Stimulated activated CD4-positive, alpha-beta T cell treated with anti-CD3 and anti-CD28 coated beads, Interleukin-1b, Interleukin-23, amount 100 ng/mL, for 48 hours (primary cell): ENCODE results near the gene LIN7B.

Experiments
- DNase-seq: peaks from one replicate; pipeline ENCODE4 v3.0.0-alpha.2; 2020

Gene LIN7B

GRCh38 chr19:49097453-49098288, 16.5 kb upstream of the LIN7B start:
- DNase-seq: peak; percentile 75

GRCh38 chr19:49098795-49099194, 15.4 kb upstream of the LIN7B start:
- DNase-seq: no peak

- no peak for DNase-seq
Observed at GRCh38 chr19:49101160-49101559, 13.0 kb upstream of the LIN7B start.

DNA sequence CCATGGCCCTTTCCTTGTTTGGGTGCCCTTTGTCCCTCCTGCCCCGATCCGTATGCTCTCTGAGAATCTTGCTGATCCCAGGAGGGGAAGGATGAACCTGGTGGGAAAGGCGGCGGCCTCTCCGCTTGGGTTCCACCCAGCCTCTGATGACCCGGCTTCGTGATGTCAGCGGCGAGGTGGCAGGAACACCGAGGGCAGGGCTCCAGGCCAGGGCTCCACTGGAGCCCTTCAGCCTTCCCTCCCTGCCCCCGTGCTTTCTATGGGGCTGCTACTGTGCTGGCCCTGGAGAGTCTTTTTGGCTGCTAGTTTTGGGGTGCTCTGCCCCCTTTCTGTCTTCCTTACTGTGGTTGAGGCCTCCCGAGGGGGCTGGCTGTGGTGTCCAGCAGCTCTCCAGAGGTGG, 11.9 kb upstream of the LIN7B start:
- no peak for DNase-seq

GRCh38 chr19:49103331-49104085, 10.7 kb upstream of the LIN7B start:
- DNase-seq: no peak

GRCh38 chr19:49104229-49104864, 9.8 kb upstream of the LIN7B start:
- no peak for DNase-seq

DNA sequence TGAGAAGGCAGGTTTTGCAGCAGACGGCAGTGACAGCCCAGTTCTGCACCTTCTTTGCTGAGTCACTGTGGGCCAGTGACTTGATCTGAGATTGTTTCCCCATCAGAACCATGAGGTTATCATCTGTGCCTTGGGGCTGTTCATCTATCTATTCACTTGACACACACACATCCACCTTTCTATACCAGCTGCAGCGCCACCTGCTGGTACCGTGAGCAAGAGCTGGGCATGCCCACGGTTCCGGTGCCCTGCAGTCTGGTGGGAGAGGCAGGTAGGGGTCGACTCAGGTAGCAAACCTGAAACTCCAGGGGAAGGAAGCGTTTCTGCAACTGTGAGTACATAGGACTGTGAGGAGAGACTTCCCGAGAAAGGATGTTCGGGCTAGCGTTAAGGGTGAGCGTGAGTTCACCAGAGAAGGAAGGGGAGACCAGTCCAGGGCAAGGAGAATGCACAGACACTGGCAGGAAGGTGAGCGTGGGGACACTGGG, 7.5 kb upstream of the LIN7B start:
- peak; percentile 61 for DNase-seq

DNA sequence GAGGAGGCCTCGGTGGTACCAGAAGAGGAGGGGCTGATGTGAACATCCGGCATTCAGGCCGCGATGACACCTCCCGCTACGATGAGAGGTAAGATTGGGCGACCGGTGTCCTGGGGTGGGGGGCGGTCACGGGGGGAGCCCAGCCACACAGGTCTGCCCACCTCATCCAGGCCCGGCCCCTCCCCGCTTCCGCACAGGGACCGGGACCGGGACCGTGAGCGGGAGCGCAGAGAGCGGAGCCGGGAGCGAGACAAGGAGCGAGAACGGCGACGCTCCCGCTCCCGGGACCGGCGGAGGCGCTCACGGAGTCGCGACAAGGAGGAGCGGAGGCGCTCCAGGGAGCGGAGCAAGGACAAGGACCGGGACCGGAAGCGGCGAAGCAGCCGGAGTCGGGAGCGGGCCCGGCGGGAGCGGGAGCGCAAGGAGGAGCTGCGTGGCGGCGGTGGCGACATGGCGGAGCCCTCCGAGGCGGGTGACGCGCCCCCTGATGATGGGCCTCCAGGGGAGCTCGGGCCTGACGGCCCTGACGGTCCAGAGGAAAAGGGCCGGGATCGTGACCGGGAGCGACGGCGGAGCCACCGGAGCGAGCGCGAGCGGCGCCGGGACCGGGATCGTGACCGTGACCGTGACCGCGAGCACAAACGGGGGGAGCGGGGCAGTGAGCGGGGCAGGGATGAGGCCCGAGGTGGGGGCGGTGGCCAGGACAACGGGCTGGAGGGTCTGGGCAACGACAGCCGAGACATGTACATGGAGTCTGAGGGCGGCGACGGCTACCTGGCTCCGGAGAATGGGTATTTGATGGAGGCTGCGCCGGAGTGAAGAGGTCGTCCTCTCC, 6.3 kb upstream of the LIN7B start:
- no peak for DNase-seq

DNA sequence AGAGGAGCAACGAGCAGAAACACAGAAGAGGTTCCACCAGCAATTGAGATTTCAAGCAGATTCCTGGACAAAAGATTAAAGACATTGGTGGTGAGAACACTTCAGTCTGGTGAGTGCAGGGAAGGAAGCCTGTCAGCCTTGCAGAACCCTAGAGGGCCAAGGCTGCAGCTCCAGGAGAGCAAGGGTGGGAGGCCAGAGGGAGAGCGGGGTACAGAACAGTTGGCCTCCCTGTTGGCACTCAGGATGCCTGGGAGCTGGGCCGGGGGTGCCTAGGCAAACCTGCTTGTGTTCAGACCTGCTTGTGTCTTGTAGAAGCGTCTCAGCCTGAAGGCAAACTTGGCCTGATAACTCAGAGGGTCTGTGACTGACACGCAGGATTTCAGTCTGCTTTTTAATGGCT, 5.1 kb upstream of the LIN7B start:
- DNase-seq: no peak

DNA sequence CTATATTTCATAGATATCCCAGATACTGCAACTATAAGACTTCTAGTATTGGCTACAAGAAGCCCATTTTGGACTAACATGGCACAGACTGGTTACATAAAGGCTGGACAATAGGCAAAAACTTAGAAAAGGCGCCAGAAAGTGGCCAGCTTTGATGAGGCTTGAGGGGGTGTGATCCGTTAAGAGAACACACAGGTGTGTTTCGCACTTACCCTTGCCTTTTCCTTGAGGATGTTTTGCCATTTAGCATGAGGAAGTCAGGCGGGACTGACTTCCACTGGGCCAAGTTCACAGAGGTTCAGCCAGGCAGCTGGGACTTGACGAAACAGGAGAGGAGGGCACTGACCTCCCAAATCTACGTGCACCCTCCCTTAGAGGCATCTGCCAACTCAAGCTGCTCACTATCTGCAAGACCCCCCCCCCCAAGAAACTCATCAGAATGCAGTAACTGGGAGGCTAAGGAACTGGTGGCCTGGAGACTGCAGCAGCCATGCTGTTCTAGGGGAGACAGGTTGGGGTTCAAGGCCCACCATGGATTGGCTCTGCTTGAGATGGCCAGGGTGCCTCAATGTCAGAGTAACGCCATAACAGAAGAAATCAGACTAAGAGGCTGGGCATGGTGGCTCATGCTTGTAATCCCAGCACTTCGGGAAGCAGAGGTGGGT, 4.5 kb upstream of the LIN7B start:
- no peak for DNase-seq

GRCh38 chr19:49110567-49110966, 3.6 kb upstream of the LIN7B start:
- DNase-seq: no peak

- no peak for DNase-seq
Observed at GRCh38 chr19:49111218-49111998, 2.8 kb upstream of the LIN7B start.

- DNase-seq: peak; percentile 55
Observed at GRCh38 chr19:49114630-49115363, 627 bp downstream of the LIN7B start.

GRCh38 chr19:49116544-49116943, 2.4 kb downstream of the LIN7B start:
- DNase-seq: no peak

DNA sequence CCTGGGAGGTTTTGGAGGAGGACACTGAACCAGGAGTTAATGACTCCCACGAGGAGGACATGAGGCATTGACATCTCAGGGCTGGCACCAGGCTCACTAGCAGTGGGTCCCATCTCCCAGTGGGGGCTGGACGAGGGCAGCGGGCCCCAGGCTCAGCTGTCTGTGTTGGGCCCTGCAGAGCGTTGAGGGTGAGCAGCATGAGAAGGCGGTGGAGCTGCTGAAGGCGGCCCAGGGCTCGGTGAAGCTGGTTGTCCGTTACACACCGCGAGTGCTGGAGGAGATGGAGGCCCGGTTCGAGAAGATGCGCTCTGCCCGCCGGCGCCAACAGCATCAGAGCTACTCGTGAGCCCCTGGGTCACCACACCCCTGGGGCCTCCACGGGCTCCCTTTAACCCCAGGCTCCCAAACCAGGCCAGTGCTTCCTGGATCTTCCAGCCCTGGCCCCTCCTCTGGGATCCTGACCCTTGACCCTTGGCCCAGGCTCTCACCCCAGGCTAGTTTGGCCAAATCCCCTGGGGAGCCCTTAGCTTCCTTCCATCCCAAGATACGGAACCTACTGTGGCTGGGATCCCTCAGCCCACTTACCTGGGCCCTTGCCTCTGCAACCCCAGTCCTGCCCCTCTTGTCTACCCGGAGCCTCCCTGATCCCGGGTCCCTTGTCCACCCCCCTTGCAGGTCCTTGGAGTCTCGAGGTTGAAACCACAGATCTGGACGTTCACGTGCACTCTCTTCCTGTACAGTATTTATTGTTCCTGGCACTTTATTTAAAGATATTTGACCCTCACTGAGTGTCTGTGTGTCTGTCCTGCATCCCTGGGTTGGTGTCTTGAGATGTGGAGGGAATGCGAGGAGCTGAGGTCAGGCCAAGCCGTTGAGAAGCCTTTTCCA, 3.8 kb downstream of the LIN7B start:
- no peak for DNase-seq

GRCh38 chr19:49118565-49119410, 4.6 kb downstream of the LIN7B start, which contains the start of gene C19orf73:
Gene C19orf73 (minus strand): TSS chr19:49119143. CDS start chr19:49119022, 121 bp downstream.
- DNase-seq: peak; percentile 95

DNA sequence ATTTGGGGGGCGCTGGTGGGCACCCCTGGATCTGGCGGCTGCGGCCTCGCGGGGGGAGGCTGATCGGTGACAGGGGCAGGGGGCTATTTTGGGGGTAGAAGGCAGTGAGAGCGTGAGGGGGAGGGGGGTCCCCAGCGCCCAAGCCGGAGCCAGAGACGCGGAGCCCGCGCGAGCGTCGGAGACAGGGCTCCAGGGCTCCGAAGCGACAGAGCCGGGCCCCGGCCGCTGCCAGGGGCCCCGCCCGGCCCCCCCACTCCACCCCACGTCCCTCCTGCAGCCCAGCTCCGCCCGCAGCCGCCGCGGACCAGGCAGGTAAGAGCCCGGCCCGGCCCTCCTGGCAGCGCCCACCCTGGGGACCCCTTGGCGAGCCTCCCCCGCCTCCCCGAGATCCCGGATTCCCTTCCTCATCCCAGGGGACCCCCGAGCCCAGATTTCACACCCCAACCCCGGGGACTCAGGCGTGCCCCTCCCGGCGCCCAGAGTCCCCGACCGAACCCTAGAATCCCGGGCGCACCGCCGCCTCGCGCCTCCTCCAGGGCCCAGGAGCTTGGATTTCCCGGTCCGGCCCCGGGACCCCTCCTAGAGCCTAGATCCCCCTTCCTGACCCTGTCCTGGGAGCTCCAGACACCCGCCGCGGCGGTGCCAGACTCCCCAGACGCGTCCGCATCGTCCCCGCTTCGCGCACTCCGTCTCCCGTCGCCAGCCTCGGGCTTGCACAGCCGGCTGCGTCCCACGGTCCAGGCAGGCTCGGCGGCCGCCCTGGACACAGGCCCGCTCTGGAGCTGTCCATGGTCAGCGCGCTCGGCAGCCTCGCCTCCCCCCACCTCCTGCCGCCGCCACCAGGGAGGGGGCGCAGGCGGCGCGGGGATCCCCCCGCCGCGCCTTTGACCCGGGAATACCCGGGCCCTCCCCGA, 5.5 kb downstream of the LIN7B start, which contains the start of gene PPFIA3:
Gene PPFIA3, plus strand, starts transcription at position 134 of the 914 bp plus-strand sequence. CDS start 8,330 bp downstream, outside the sequence.
- DNase-seq: no peak
